HepG2 (cell line): ENCODE results near the gene C22orf39. TPM values are rescaled to one million over a fixed set of nuclear protein-coding genes. Genes with fewer than 3 reads are reported as not detected.

ENCODE experiments used
- ATAC-seq: fragments of 200-7000 bp; cut with Tn5 transposase; 3 replicates; pipeline ENCODE4 v1.9.1; 2020; ENCODE audit warnings: mild to moderate bottlenecking, moderate library complexity
- BruUV-seq: library from RNA; stranded (reverse); fragments of 400-500 nt; replicated peaks from 2 replicates; lab custom pipeline; 2021; lab: Mats Ljungman, UMichigan
- CTCF ChIA-PET: fragments of 300-600 bp; formaldehyde crosslinking; extraction: SDS; loops from one replicate; lab custom pipeline; 2021; ENCODE audit warnings: low total read pairs, inconsistent platforms, low intra/inter-chr PET ratio; lab: Yijun Ruan, JAX
- POLR2A ChIA-PET: fragments of 350-600 bp; sonication (Branson Sonifier 250); formaldehyde crosslinking; loops from one replicate; lab custom pipeline; 2020; ENCODE audit warnings: antibody characterized with exemption, inconsistent platforms; lab: Yijun Ruan, JAX
- DNase-seq: peaks from one replicate; pipeline ENCODE4 v3.0.0-alpha.2; 2015; ENCODE audit warnings: low spot score
- FAIRE-seq: peaks from 3 replicates; lab custom pipeline; 2011; peaks lifted over from hg19 to GRCh38; lab: Jason Lieb, UNC
- H2AFZ ChIP-seq: one replicate; pipeline ENCODE4 v1.6.1; 2011; ENCODE audit warnings: low read length, inconsistent platforms
- H3K27ac ChIP-seq: fragments of 300-600 bp; 3 replicates; pipeline ENCODE4 v1.8.0; 2011; ENCODE audit warnings: mixed run types, mild to moderate bottlenecking, mixed read lengths, low read length, inconsistent platforms; ENCODE audit not compliant: insufficient read depth; ENCODE audit errors: extremely low read length
- H3K27me3 ChIP-seq, 2 experiments: fragments of 200-600 bp in 1 of 2; 2 replicates in 1 of 2; 3 replicates in 1 of 2; pipeline versions ENCODE4 v1.6.0 to v1.8.0; 2011; ENCODE audit warnings: low read length in 2 of 2, mild to moderate bottlenecking in 2 of 2, moderate library complexity in 2 of 2, inconsistent platforms in 1 of 2; ENCODE audit not compliant: insufficient read depth in 2 of 2, control insufficient read depth in 1 of 2
- H3K36me3 ChIP-seq, 2 experiments: fragments of 200-600 bp in 1 of 2; replicated peaks in 1 of 2; 2 replicates in 1 of 2; 3 replicates in 1 of 2; pipeline versions ENCODE4 v1.5.1 to v1.8.0; 2011; ENCODE audit warnings: low read length in 2 of 2, inconsistent platforms in 1 of 2; ENCODE audit not compliant: insufficient read depth in 2 of 2, control insufficient read depth in 1 of 2
- H3K4me1 ChIP-seq: 2 replicates; pipeline ENCODE4 v1.5.1; 2012; ENCODE audit warnings: low read length, inconsistent platforms; ENCODE audit not compliant: insufficient read depth
- H3K4me2 ChIP-seq: 2 replicates; pipeline ENCODE4 v1.6.0; 2011; ENCODE audit warnings: low read depth, low read length, inconsistent platforms
- H3K4me3 ChIP-seq, 3 experiments: fragments of 200-600 bp in 1 of 3; sonication (generic), shearing (Covaris generic) in 1 of 3; replicated peaks in 1 of 3; 2 replicates each; pipeline ENCODE4 v1.5.1; 2011 to 2016; ENCODE audit warnings: low read length in 3 of 3, inconsistent platforms in 2 of 3, low read depth in 2 of 3, mild to moderate bottlenecking in 2 of 3, control low read depth in 1 of 3, mixed read lengths in 1 of 3; ENCODE audit not compliant: insufficient read depth in 1 of 3
- H3K79me2 ChIP-seq: one replicate; pipeline ENCODE4 v1.6.1; 2011; ENCODE audit warnings: low read length, inconsistent platforms; ENCODE audit not compliant: insufficient read depth
- H3K9ac ChIP-seq: 2 replicates; pipeline ENCODE4 v1.6.0; 2011; ENCODE audit warnings: mild to moderate bottlenecking, low read depth, low read length, inconsistent platforms; ENCODE audit not compliant: insufficient read depth
- H3K9me3 ChIP-seq: 2 replicates; pipeline ENCODE4 v1.5.1; 2012; ENCODE audit warnings: mild to moderate bottlenecking, low read length
- H4K20me1 ChIP-seq: 2 replicates; pipeline ENCODE4 v1.6.0; 2011; ENCODE audit warnings: inconsistent platforms, mild to moderate bottlenecking, low read length, moderate library complexity; ENCODE audit not compliant: insufficient read depth
- MNT ChIP-seq: fragments of 450-650 bp; IDR thresholded peaks from 2 replicates; pipeline ENCODE4 v1.6.1; 2016
- RBM22 ChIP-seq: fragments of 200-400 bp; formaldehyde crosslinking; optimal IDR thresholded peaks from 2 replicates; pipeline ENCODE3; 2017; ENCODE audit warnings: mild to moderate bottlenecking, low read length, moderate library complexity
- ZNF646 ChIP-seq: sonication (generic); formaldehyde crosslinking; IDR thresholded peaks from 2 replicates; pipeline ENCODE4 v1.9.0; 2021; ENCODE audit warnings: mild to moderate bottlenecking, missing genetic modification reagents
- WGBS: methylation state at CpG from one replicate; pipeline ENCODE4 v1.1.6; 2017; ENCODE audit warnings: low lambda C conversion rate; 5-methylcytosine and 5-hydroxymethylcytosine counted together
- in situ Hi-C: cut with HindIII; loops from 2 replicates; pipeline ENCODE4 v1.10.0; 2017; ENCODE audit warnings: low pct_unique_long_range_greater_than_20kb; ENCODE audit not compliant: extremely low pct_ligation_motif_present
- intact Hi-C: fragments of 100-400 bp; cut with micrococcal nuclease; formaldehyde crosslinking; loops from one replicate; pipeline ENCODE4 v1.10.0; 2022; ENCODE audit not compliant: unreplicated experiment
- polyA plus RNA-seq, 8 experiments: library from polyadenylated mRNA; depleted of rRNA in 3 of 8; stranded (reverse) in 7 of 8; unstranded in 1 of 8; fragments of >200 nt; fragmentation: Illumina TruSeq in 4 of 8; extraction: Trizol in 4 of 8; gene quantifications; 2 replicates each; pipeline versions ENCODE4 v1.2.1 to v1.2.3, GENCODE V29; 2011 to 2016; ENCODE audit warnings: low read depth in 4 of 8, missing spikeins in 1 of 8, mixed read lengths in 1 of 8; ENCODE audit not compliant: insufficient read depth in 1 of 8
- total RNA-seq, 5 experiments: library from RNA; depleted of rRNA; stranded (reverse); fragments of >200 nt; fragmentation: Illumina TruSeq; extraction: Trizol; gene quantifications; 2 replicates each; pipeline ENCODE4 v1.2.3, GENCODE V29; 2016; ENCODE audit warnings: low read depth in 1 of 5

Gene C22orf39
- total and polyA plus RNA-seq, 2 of the 13 experiments (the other 11 are each of a cell fraction or from before 2014, with no cell fraction given) = 23.4 to 26.4 TPM

GRCh38 chr22:19398206-19398605 lies 49.3 kb downstream of the C22orf39 start:
- no peak for FAIRE-seq
- CTCF ChIA-PET = no interaction called here

More at GRCh38 chr22:19398206-19398605, 49.3 kb downstream of the C22orf39 start:
- in situ Hi-C loops (no loop called here), intact Hi-C loops (no loop called here)
- BruUV-seq = no TSS peak
- 76% methylated on average over 6 of the region's 6 CpGs for WGBS
- Histone ChIP-seq H3K9me3 (no peaks in the 10 kb centered on the region), H3K79me2 (no peaks in the 10 kb centered on the region), H4K20me1 (no peaks in the 10 kb centered on the region), H2AFZ (no peak overlapping the region), H3K4me3 (no peak overlapping the region), H3K4me1 (no peaks in the 10 kb centered on the region), H3K27me3 (no peaks in the 10 kb centered on the region), H3K9ac (no peak overlapping the region), H3K36me3 (peaks cover 27 to 72% of the 10 kb centered on the region in 2 experiments; a peak in 4 of 5 replicates), H3K27ac (no peak overlapping the region), H3K4me2 (no peak overlapping the region)
- DNase-seq (no peak), ATAC-seq (no peak)
- POLR2A ChIA-PET = no interaction called here
- peak; percentile 58 for TF ChIP-seq MNT
- no peak for TF ChIP-seq ZNF646 (CRISPR knock-in tag)
- peak; percentile 35 for TF ChIP-seq RBM22
- TF ChIP-seq, all 625 proteins: peak for 2
